Type B pancreatic cell (in vitro differentiated cells): ENCODE results near the gene TADA2B. TPM values are rescaled to one million over a fixed set of nuclear protein-coding genes. Genes with fewer than 3 reads are reported as not detected.

Experiments used
- DNase-seq: peaks from one replicate; pipeline ENCODE4 v3.0.0; 2021; ENCODE audit warnings: mixed read lengths; ENCODE audit not compliant: unreplicated experiment; ENCODE audit errors: extremely low spot score
- H3K27ac Mint-ChIP-seq: 2 replicates; pipeline ENCODE4 v1.8.0; 2021; ENCODE audit warnings: mild to moderate bottlenecking, mixed read lengths
- H3K27me3 Mint-ChIP-seq: 2 replicates; pipeline ENCODE4 v1.8.0; 2021; ENCODE audit warnings: mixed read lengths
- H3K36me3 Mint-ChIP-seq: 2 replicates; pipeline ENCODE4 v1.8.0; 2021; ENCODE audit warnings: mixed read lengths
- H3K4me1 Mint-ChIP-seq: one replicate; pipeline ENCODE4 v1.8.0; 2021; ENCODE audit warnings: mixed read lengths; ENCODE audit not compliant: unreplicated experiment
- H3K4me3 Mint-ChIP-seq: 2 replicates; pipeline ENCODE4 v1.8.0; 2021; ENCODE audit warnings: mild to moderate bottlenecking, mixed read lengths
- H3K9me3 Mint-ChIP-seq: 2 replicates; pipeline ENCODE4 v1.8.0; 2021; ENCODE audit warnings: mixed read lengths
- CTCF ChIP-seq: fragments of 200-600 bp; sonication (generic); conservative IDR thresholded peaks from 2 replicates; pipeline ENCODE4 v1.5.0; 2021; ENCODE audit warnings: antibody characterized with exemption, mild to moderate bottlenecking
- total RNA-seq: library from RNA; stranded (reverse); gene quantifications from 2 replicates; pipeline ENCODE4 v1.2.1, GENCODE V29; 2021; ENCODE audit warnings: low replicate concordance

TADA2B gene
- total RNA-seq, 1 donor from 2014 or later, result 21.7 TPM

GRCh38 chr4:7066493-7066892, 23.3 kb downstream of the TADA2B start:
- Mint-ChIP-seq H3K27me3 (peaks cover 3% of the 10 kb centered on the region), H3K4me1 (peaks cover 25% of the 10 kb centered on the region), H3K27ac (peak overlapping the region; percentile 70), H3K4me3 (peak overlapping the region; percentile 94), H3K36me3 (peaks cover 8% of the 10 kb centered on the region), H3K9me3 (no peaks in the 10 kb centered on the region)
- DNase-seq, result no peak
- TF ChIP-seq CTCF, result no peak

- peak overlapping the region; percentile 94 for H3K4me3 Mint-ChIP-seq
- H3K4me1 Mint-ChIP-seq, result peaks cover 25% of the 10 kb centered on the region
- no peaks in the 10 kb centered on the region for H3K9me3 Mint-ChIP-seq
- DNase-seq, result no peak
- no peak for TF ChIP-seq CTCF
- H3K36me3 Mint-ChIP-seq, result peaks cover 8% of the 10 kb centered on the region
- H3K27me3 Mint-ChIP-seq, result peaks cover 3% of the 10 kb centered on the region
- H3K27ac Mint-ChIP-seq, result peak overlapping the region; percentile 70
Observed at GRCh38 chr4:7067126-7067451, 23.9 kb downstream of the TADA2B start.

DNA sequence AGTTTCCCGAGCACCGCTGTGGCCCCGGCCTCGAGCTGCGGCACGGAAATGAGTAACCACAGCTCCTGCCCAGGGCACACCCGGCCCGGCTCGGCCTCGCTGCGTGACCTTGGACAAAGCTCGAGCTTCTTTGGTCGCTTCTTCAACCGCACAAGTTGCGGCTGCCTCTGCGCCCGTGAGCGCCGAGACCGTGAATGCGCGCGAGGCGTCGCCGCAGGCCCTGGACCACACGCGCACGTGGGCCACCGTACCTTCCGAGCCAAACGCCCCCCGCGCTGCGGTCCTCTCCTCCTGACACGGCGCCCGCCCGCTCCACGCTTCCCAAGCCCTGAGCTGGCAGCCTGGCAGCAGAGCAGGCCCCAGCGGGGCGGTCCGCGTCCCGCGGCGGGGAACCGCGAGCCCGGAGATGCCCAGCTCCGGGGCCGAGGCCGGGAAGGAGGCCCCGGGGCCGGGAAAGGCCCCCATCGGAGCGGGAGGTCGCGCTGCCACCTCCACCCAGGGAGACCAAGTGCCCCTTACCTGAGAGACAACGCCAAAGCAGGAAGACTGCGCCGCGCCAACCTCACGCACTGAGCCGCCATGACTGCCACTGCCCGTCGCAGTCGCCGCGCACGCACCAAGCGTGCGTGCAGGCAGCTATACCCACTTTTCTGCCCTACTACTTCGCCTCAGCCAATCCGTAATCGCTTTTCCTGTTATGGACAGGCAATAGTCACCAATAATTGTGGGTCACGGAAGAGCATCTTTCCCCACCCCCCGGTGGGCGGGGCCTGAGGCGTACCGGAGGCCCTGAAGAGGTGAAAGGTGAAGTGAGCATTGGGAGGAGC, 24.5 kb downstream of the TADA2B start, which contains the start of gene GRPEL1:
Gene GRPEL1, minus strand, starts transcription at position 613 of the 827 bp plus-strand sequence. Its CDS starts 32 bp downstream, at position 581.
- Mint-ChIP-seq H3K9me3 (no peaks in the 10 kb centered on the region), H3K36me3 (peaks cover 8% of the 10 kb centered on the region), H3K4me1 (peaks cover 25% of the 10 kb centered on the region), H3K4me3 (peak within 1 kb of the TSS; percentile 94), H3K27me3 (peaks cover 3% of the 10 kb centered on the region), H3K27ac (peak within 1 kb of the TSS; percentile 91)
- DNase-seq, result peak; percentile 99
- no peak for TF ChIP-seq CTCF

GRCh38 chr4:7068279-7068842, 25.2 kb downstream of the TADA2B start:
- H3K4me1 Mint-ChIP-seq, result peaks cover 25% of the 10 kb centered on the region
- no peak for DNase-seq
- H3K9me3 Mint-ChIP-seq, result no peaks in the 10 kb centered on the region
- H3K27me3 Mint-ChIP-seq, result peaks cover 3% of the 10 kb centered on the region
- peak overlapping the region; percentile 91 for H3K27ac Mint-ChIP-seq
- H3K4me3 Mint-ChIP-seq, result peak overlapping the region; percentile 94
- TF ChIP-seq CTCF, result no peak
- peaks cover 8% of the 10 kb centered on the region for H3K36me3 Mint-ChIP-seq

- TF ChIP-seq CTCF, result no peak
- Mint-ChIP-seq H3K4me1 (peaks cover 25% of the 10 kb centered on the region), H3K27ac (peak overlapping the region; percentile 91), H3K4me3 (peak overlapping the region; percentile 94), H3K36me3 (peaks cover 8% of the 10 kb centered on the region), H3K9me3 (no peaks in the 10 kb centered on the region), H3K27me3 (peaks cover 3% of the 10 kb centered on the region)
- DNase-seq, result peak; percentile 69
Observed at GRCh38 chr4:7068883-7069282, 25.7 kb downstream of the TADA2B start.
